ENCODE measurements around the gene VPS33B.

The VPS33B gene

GRCh38 chr15:90974216-90974615 lies 48.2 kb downstream of the VPS33B start:
- DNase-seq (ENCODE audit: low spot score) = no peak

DNA sequence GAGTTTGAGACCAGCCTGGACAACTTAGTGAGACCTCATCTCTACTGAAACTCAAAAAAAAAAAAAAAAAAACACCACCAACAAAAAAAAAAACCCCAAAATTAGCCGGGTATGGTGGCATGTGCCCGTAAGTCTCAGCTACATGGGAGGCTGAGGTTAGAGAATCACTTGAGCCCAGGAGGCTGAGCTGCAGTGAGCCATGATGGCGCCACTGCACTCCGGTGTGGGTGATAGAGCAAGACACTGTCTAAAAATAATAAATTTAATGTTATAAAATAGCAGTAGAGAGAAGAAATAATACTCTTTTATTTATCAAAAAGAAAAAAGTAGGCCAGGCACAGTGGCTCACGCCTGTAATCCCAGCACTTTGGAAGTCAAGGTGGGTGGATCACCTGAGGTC lies 50.3 kb downstream of the VPS33B start:
- no peak for DNase-seq (ENCODE audit: low spot score)

DNA sequence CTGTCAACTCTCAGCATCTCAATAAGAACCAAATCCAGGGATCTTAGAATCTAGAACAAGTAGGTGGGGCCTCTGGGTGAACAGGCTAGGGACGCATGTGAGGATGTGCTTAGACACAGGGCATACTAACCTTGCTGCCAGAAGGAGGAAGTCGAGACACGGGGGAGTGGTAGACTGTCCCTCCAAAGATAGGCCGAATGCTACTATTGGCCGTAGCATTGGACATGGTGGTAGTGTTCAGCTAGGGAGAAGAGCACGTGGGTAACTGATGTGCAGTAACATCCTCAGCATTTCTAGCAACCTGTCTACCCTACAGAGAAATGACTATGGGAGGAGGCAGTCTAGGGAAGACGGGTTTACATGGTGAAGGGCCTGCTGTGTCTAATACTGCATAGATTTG lies 52.1 kb downstream of the VPS33B start:
- DNase-seq (ENCODE audit: low spot score) = no peak

- DNase-seq (ENCODE audit: low spot score) = no peak
Observed at GRCh38 chr15:90968434-90968833, 54.0 kb downstream of the VPS33B start.

- no peak for DNase-seq (ENCODE audit: low spot score)
Observed at GRCh38 chr15:90967206-90967605, 55.2 kb downstream of the VPS33B start.

GRCh38 chr15:90966262-90966661 lies 56.1 kb downstream of the VPS33B start:
- no peak for DNase-seq (ENCODE audit: low spot score)

DNA sequence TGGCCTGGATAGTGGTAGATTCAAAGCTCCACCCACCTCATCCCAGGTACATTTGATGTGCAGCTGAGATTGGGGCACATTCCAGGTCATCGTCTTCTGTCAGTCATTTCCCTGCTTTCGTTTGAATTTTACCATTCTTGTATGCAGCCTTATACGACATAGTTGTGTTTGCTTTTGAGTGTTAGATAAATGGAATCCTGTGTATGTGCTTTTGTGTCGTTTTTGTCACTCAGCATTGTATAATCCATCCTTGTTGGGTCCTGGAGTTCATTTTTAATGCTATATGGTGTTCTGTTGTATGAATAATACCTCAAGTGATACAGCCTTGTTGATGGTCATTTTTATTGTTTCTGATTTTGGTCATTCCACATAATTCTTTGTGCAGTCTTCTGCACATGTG lies 60.4 kb downstream of the VPS33B start:
- DNase-seq (ENCODE audit: low spot score) = no peak

GRCh38 chr15:90960298-90961091 lies 61.9 kb downstream of the VPS33B start:
- no peak for DNase-seq (ENCODE audit: low spot score)

DNA sequence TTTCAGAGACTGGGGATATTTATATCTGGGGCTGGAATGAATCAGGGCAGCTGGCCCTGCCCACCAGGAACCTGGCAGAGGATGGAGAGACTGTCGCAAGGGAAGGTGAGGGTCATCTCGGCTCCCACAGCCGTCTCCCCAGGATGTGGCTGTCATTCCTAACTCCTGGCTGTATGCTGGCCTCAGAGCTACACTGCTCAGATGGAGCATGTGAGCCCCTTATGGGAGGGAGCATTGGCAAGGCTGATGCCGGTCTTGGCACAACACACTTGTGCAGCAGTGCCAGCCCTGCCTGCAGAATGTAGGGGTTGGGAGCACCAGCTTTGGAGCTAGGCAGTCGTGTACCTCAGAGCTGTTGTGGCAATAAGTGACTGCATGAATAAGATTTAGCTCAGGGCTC lies 62.5 kb downstream of the VPS33B start:
- DNase-seq (ENCODE audit: low spot score) = no peak

DNA sequence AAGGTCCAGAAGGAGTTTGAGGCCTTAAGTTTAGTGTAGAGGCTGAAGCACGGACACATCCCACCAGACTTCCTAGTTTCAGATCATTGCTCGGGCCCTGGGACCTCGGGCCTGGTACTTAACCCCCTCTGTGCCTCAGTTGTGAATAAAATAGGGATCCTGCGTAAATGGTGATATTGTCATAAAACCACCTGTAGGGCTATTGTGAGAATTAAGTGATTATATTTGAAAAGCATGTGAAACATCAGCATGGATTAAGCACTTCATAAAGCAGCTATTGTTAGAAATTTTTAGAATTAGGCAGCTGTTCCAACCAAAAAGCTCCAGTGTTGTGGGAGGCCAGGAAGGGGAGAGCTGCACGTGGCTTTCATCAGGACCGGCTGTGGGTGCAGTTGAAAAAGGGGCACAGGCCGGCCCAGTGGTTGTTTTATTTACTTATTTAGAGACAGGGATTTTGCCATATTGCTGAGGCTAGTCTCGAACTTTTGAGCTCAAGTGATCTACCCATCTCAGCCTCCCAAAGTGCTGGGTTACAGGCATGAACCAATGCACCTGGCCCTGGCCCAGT lies 63.3 kb downstream of the VPS33B start:
- DNase-seq (ENCODE audit: low spot score) = no peak

- no peak for DNase-seq (ENCODE audit: low spot score)
Observed at GRCh38 chr15:90957791-90958190, 64.6 kb downstream of the VPS33B start.

DNA sequence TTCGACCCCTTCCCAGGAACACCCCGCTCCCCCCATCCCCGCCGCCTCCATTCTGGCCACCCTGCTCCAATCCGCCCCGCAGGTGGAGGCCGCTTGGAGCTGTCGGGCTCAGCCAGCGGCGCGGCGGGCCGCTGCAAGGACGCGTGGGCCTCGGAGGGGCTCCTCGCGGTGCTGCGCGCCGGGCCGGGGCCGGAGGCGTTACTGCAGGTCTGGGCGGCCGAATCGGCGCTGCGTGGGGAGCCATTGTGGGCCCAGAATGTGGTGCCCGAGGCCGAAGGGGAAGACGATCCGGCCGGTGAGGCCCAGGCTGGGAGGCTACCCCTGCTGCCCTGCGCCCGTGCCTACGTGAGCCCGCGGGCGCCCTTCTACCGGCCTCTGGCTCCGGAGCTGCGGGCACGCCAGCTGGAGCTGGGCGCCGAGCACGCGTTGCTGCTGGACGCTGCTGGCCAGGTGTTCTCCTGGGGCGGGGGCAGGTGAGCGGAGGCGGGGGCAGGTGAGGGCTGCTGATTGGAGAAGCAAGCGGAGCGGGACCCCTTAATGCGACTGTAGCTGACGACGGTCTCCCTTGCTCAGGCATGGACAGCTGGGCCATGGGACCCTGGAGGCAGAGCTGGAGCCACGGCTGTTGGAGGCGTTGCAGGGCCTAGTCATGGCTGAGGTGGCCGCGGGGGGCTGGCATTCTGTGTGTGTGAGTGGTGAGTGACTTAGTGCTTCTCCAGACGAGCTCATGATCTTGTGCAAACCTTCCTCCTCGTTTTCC lies 65.2 kb downstream of the VPS33B start:
- DNase-seq (ENCODE audit: low spot score) = no peak

GRCh38 chr15:90956274-90957030 lies 65.9 kb downstream of the VPS33B start:
- DNase-seq (ENCODE audit: low spot score) = no peak

DNA sequence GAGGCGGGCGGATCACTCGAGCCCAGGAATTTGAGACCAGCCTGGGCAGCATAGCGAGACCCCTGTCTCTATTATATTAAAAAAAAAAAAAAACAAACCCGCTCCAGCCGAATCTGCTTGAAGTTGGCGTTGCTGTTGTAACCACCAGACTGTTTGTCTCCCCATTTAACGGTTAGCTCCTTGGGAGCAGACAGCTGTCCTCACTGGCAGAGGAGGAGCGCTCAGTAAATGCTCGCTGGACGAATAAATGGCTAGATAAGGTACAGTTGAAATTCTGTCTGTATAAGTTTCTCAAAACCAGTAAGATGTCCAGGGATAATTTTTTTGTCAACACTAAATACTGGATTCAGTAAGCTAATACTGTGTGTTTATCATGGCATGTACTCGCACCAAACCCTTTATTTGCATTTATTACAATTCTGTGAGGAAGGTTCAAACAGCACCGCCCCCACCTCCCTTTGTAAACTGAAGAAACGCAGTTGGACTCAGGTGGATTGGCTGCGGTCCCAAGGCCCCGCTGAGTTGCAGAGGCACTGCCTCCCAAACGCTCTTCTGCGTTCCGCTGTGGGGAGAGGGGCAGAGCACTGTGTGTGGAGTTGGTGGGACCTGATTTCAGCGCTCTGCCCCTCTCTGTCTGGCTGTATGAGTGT lies 66.6 kb downstream of the VPS33B start:
- no peak for DNase-seq (ENCODE audit: low spot score)

DNA sequence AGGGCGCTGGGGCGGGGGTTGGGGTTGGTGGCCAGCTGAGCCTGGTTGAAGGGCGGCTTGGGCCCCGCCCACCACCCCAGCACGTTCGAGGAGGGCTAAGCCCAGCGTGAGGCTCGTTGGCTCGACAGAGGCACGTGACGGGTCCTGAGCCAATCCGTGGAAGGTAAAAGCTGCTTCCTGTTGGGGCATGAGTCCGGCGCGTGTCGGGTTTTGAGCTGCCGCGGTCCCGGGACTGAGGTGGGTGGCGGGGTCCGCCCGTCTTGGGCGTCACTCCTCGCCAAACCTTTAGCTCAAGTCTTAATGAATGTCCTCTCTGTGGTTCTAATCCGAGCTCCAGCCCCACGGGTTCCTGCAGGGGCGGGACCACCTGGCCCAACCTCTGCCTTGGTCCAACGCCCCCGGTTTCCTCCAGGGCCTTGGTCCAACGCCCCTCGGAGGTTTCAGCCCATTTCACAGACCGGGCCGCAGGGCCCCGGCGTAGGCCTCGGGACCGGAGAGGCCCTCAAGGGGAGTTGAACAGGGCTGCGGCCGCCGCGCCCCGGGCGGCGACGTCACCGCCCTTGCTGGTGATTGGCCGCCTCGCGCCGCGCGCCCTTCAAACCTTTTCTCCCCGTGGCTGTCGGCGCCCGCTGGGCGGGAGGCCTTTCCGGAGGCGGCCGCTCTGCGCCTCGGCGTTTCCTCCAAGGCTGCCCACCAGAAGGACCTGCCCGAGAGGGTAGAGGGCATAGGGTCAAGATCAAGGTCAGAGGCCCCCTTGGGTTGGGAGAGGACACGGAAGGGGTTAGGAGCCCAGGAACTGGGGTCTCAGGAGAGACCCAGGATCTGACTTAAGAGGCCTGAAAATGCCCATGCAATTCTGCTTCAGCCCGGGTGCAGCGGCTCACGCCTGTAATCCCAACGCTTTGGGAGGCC lies 67.4 kb downstream of the VPS33B start, which contains the start of gene RCCD1:
RCCD1 (plus strand) TSS at position 173 of the 912 bp plus-strand sequence. CDS start 1,851 bp downstream, outside the sequence.
- DNase-seq (ENCODE audit: low spot score) = peak; percentile 100

GRCh38 chr15:90953947-90954711 lies 68.3 kb downstream of the VPS33B start:
- no peak for DNase-seq (ENCODE audit: low spot score)

- no peak for DNase-seq (ENCODE audit: low spot score)
Observed at GRCh38 chr15:90952901-90953677, 69.3 kb downstream of the VPS33B start.

DNA sequence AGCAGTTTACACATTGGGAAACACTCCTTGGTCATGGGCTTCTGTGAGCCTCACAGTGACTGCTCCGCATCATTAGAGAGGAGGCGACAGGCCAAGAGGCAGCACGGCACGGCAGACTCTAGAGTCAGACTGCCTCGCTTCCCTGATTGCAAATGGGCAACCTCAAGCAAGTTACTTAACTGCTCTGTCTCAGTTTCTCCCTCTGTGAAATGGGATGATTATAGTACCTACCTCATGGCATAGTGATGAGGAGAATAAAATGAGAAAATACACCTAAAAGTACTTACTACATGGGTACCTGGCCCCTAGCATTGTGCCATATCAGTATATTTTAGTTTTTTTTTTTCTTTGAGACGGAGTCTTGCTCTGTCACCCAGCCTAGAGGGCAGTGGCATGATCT lies 71.7 kb downstream of the VPS33B start:
- no peak for DNase-seq (ENCODE audit: low spot score)
